Measurements from ENCODE around the gene TEX19. TPM values are rescaled to one million over a fixed set of nuclear protein-coding genes. Genes with fewer than 3 reads are reported as not detected.

Gene TEX19
- total and polyA plus RNA-seq, 9 of the 15 experiments (the other 6 are each of a cell fraction or from before 2014, with no cell fraction given), result 0.10 to 4.9 (median 1.9) TPM

GRCh38 chr17:82392209-82392920 is 33.3 kb downstream of the TEX19 start:
- WGBS (ENCODE audit: insufficient coverage, low coverage, missing lambda C conversion rate), result 89% methylated on average over 23 of the region's 28 CpGs
- Histone ChIP-seq H3K27me3 (ENCODE audit: control insufficient read depth in 2 of 2, insufficient read depth in 2 of 2, low read length in 2 of 2) (no peaks in the 10 kb centered on the region), H3K36me3 (ENCODE audit: control insufficient read depth, insufficient read depth, low read length) (peaks cover 26% of the 10 kb centered on the region; the same call in 2 of the 3 replicates), H3K4me2 (ENCODE audit: insufficient read depth, low read length) (no peak overlapping the region), H3K9me3 (replicated peaks; ENCODE audit: control insufficient read depth, insufficient read depth, low read depth, low read length) (no peaks in the 10 kb centered on the region), H3K9ac (ENCODE audit: insufficient read depth in 1 of 2, low read depth in 2 of 2, low read length in 2 of 2) (no peak overlapping the region), H2AFZ (ENCODE audit: low read depth, low read length) (no peak overlapping the region), H3K27ac (ENCODE audit: extremely low read depth, low read depth, low read length) (no peak overlapping the region), H3K4me1 (replicated peaks in 1 of 2; ENCODE audit: control insufficient read depth in 2 of 2, insufficient read depth in 2 of 2, low read length in 2 of 2) (peaks cover 0 to 33% of the 10 kb centered on the region in 2 experiments; a peak in 3 of 5 replicates), H3K79me2 (ENCODE audit: control insufficient read depth, insufficient read depth, low read length) (no peaks in the 10 kb centered on the region), H4K20me1 (replicated peaks; ENCODE audit: control insufficient read depth, insufficient read depth, low read length) (no peaks in the 10 kb centered on the region), H3K9me1 (ENCODE audit: control insufficient read depth, insufficient read depth, low read length) (no peaks in the 10 kb centered on the region), H3K4me3 (no peak overlapping the region)
- in situ Hi-C loops (cut with MboI) (no loop called here), intact Hi-C loops (cut with micrococcal nuclease) (no loop called here)
- DNase-seq (ENCODE audit: extremely low read depth in 1 of 4, low spot score in 3 of 4) (no peak), FAIRE-seq (no peak), ATAC-seq (no peak)
- BruUV-seq (replicated peaks), result no TSS peak
- POLR2A ChIA-PET, result interaction anchor here (0.9 kb wide), 1 partner anchor 11 kb away, joined by 3 read pairs; no protein-coding TSS in a partner anchor
- CTCF ChIA-PET (ENCODE audit: low intra/inter-chr PET ratio), result no interaction called here
- no peak for TF ChIP-seq RBM39 (optimal IDR thresholded peaks at IDR 0.05; ENCODE audit: low read depth, low read length)
- no peak for TF ChIP-seq MITF (IDR thresholded peaks at IDR 0.05)
- no peak for TF ChIP-seq ZNF347 (CRISPR knock-in tag; IDR thresholded peaks at IDR 0.05; ENCODE audit: low read depth)
- TF ChIP-seq CBX8 (IDR thresholded peaks at IDR 0.05; ENCODE audit: borderline replicate concordance, extremely low read depth, low read depth, low read length, poor library complexity, severe bottlenecking), result no peak
- TF ChIP-seq, protein P1, sequence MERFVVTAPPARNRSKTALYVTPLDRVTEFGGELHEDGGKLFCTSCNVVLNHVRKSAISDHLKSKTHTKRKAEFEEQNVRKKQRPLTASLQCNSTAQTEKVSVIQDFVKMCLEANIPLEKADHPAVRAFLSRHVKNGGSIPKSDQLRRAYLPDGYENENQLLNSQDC (CRISPR knock-in tag; IDR thresholded peaks at IDR 0.05), result no peak
- no peak for TF ChIP-seq NFRKB (IDR thresholded peaks at IDR 0.05; ENCODE audit: low read depth)
- TF ChIP-seq NFIX (CRISPR knock-in tag; IDR thresholded peaks at IDR 0.05; ENCODE audit: low read depth), result no peak
- TF ChIP-seq ZNF589 (CRISPR knock-in tag; IDR thresholded peaks at IDR 0.05; ENCODE audit: low read depth), result no peak
- TF ChIP-seq HBP1 (CRISPR knock-in tag; IDR thresholded peaks at IDR 0.05), result no peak
- no peak for TF ChIP-seq ATF3 (IDR thresholded peaks at IDR 0.05)
- TF ChIP-seq ATF3 (CRISPR knock-in tag; conservative IDR thresholded peaks at IDR 0.05), result no peak
- no peak for TF ChIP-seq BCOR (IDR thresholded peaks at IDR 0.05)
